Central memory CD4-positive, alpha-beta T cell (primary cell): Measurements from ENCODE around the gene PACS1.

Source experiments
- DNase-seq: peaks from one replicate; pipeline ENCODE4 v3.0.0; 2022

PACS1 gene

DNA sequence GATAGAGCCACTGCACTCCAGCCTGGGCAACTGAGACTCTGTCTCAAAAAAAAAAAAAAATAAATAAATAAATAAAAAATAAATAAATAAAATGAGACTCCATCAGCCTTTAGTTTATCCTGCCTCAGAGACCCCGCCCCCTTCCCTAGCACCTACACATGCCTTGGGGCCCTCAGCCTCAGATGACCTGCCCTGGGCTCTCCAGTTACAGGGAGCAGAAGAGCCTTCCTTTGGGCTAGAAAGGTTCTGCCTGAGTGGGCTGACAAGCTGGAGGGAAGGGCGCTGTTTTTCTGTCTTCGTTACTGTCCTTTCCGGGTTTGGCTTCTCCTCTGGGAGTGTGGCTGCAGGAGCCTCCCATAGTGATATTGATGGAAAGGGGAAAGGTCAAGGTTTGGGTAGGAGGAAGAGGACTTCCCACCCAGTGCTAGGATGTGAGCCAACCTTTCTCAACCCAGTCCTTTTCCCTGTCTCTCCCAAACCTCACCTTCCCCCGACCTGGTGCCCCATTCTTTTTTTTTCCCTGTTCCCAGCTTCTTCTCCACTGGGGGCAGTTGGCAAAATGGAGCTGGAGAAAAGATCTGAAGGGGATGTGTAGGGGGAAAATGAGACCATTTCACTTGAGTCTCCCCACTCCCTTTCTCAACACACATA is 19.4 kb upstream of the PACS1 start:
- DNase-seq = no peak

GRCh38 chr11:66051371-66051765 is 18.7 kb upstream of the PACS1 start:
- DNase-seq = no peak

DNA sequence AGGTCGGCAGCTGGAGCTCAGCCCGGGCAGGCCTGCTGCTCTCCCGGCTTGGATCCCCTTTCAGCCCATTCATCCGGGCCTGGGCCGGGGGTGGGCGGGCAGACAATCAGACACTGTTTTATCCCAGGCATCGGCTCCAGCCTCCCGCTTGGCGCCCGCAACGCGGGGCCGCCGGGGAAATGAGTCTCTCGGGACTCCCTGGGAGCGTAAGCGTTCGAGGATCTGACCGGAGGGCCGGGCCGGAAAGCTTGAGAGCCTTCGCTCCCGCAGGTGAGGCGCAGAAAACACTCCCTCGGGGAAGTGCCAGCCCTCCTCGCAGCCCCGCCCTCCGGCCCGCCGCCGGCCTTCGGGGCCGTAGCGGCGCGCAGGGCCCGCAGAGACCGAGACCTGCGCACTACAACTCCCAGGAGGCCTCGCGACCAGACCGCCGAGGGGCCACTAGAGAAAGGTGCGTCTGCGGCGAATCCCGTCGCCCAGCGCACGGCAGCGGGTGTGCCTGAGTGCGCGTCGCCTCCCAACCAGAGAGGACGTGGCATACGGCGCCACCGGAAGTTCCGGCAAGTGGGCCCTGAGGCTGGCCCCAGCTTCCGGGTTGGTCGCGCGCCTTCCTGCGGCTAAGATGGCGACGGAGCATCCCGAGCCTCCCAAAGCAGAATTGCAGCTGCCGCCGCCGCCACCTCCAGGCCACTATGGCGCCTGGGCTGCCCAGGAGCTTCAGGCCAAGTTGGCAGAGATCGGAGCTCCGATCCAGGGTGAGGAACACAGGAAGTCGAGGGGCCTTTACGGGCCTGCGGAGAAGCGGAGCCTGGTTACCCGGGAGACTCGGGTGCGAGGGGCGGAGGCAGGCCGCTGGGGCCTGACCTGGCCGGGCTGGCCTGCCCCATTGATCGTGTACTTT is 18.1 kb upstream of the PACS1 start, which contains the start of gene SF3B2:
Gene SF3B2 (plus strand): TSS at position 599 of the 898 bp plus-strand sequence. CDS start 21 bp downstream, at position 620.
- DNase-seq = peak; percentile 96

DNA sequence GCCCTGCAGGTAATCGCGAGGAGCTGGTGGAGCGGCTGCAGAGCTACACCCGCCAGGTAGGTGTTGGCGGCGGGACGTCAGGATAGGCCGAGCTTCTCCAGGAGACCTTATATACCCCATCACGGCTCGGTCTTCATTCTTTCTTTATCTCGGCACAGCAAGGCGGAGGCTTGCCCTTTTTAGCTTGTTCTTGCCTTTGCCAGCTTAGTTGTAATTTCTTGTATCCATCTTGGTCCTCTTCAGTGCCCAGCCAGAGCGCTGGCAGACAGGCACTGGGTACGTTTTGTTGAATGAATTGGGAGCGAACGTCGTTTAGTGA is 17.4 kb upstream of the PACS1 start:
- no peak for DNase-seq

DNA sequence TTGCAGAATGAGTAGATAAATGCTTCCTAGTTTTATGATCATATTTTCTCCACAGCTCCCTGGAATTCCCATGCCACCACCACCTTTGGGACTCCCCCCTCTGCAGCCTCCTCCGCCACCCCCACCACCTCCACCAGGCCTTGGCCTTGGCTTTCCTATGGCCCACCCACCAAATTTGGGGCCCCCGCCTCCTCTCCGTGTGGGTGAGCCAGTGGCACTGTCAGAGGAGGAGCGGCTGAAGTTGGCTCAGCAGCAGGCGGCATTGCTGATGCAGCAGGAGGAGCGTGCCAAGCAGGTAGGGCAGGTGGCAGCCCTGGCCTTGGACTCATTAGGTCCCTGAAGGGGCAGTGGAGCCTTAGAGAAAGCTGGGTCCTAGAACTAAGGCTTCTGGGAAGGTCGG is 15.1 kb upstream of the PACS1 start:
- no peak for DNase-seq

DNA sequence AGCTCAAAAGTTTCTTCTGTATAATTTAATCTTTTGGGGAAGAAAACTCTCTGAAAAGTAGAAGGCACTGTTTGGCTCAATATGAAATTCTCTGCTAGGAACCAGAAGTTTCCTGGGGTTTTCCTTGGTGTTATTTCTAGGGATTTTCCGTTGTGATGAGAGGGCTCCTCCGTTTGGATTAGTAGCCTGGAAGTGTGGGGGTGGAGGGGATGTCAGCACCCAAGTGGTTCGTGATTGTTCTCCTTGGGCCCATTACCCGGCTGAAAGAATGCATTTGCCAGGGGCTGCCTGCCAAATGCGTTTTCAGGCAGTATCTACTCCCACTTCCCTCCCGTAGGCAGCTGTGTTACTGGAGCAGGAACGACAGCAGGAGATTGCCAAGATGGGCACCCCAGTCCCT is 13.6 kb upstream of the PACS1 start:
- DNase-seq = no peak

DNA sequence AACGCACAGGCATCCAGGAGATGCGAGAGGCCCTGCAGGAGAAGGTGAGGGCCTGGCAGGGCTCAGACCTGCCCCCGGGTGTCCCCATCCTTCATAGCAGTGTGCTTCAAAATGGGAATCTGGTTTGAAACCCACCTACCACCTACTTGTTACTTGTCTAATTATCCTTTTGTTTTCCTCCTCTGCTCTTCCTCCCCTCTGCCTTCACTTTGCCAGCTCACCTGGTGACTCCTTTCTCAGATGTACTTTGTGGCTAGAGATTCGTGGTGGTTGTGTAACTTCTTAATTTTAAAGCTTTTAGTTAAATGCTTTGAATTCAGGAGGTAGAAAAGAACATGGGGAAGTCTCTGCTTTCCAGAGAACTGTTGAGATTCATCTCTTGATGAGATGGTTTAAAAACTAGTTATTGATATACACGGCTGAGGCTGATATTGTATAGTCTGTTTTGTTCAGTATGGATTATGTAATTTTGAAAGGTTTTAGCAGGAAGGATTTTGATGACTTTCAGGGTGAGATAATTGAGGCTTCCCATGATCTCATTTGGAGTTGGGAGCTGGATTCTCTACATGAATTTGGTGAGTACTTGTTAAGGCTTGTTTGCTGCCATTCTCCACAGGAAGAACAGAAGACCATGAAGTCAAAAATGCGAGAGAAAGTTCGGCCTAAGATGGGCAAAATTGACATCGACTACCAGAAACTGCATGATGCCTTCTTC is 9.9 kb upstream of the PACS1 start:
- DNase-seq = no peak

DNA sequence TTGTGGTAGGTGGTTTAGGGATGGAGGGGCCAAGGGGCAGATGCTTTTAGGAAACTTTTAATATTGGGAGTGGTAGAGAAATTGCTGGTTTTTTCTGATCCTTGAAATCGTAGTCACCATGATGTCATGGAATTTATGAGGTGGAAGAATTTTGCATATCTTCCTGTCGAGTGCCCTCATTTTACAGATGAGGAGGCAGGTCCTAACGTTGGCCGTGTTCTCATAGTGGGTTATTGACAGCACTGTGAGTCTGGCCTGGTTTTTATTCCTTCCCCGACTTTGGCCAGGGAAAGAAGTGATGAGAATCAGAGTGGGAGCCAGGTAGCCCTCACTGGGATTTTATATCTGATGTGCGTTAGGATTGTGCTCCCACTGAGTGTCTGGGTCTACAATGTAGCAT is 8.8 kb upstream of the PACS1 start:
- DNase-seq = no peak

- no peak for DNase-seq
Observed at GRCh38 chr11:66062408-66062807, 7.7 kb upstream of the PACS1 start.

- no peak for DNase-seq
Observed at GRCh38 chr11:66063900-66064299, 6.2 kb upstream of the PACS1 start.

DNA sequence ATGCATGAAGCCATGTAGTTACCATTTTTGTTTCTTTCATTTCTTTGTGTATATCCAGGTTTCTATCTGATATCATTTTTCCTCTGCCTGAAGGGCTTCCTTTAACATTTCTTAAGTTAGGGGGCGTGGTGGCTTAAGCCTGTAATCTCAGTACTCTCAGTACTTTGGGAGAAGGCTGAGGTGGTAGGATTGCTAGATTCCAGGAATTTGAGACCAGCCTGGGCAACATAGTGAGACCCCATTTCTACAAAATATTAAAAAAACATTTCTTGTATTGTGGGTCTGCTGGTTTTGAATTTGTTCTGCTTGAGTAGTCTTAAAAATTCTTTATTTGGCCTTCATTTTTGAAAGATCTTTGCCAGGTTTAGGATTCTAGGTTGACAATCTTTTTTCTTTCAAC is 5.5 kb upstream of the PACS1 start:
- no peak for DNase-seq

DNA sequence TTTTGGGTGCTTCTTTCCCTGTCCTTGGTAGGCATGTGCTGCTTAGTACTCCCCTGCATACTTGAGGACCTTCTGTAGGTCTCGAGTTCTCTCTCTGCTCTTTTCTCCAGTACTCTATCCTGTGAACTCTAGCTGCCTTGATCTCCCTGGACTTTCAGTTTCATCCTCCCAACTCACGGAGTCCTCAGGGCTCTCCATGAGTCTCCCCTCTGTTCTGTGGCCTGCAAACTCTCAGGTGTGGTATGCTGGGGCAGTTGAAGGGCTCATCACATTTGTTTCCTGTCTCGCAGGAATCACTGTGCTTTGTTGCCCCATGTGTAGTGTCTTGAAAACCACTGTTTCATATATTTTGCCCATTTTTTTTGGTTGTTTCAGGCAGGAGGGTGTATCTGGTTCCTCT is 3.3 kb upstream of the PACS1 start:
- DNase-seq = no peak

- no peak for DNase-seq
Observed at GRCh38 chr11:66067640-66068039, 2.4 kb upstream of the PACS1 start.

DNA sequence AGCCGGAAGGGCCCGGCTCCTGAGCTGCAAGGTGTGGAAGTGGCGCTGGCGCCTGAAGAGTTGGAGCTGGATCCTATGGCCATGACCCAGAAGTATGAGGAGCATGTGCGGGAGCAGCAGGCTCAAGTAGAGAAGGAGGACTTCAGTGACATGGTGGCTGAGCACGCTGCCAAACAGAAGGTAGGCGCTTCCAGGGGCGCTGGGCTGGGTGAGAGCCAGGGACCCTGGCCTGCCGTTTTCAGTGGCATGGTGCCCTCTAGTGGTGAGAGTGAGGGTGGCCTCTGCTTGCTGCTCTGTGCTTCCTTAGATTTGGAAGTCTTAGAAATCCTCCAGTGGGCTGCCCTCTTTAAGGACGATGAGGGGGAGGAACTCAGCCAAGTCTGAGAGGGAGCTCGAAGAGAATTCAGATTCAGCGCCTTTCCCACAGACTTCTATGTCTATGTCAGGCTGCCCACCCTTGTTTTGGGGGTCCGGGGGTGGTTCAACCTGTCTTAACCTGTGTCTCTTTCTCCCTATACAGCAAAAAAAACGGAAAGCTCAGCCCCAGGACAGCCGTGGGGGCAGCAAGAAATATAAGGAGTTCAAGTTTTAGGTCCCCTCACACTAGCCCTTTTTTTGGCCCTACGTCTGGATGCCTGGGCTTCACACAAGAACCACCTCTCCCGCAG is 1.8 kb upstream of the PACS1 start:
- peak; percentile 69 for DNase-seq

DNA sequence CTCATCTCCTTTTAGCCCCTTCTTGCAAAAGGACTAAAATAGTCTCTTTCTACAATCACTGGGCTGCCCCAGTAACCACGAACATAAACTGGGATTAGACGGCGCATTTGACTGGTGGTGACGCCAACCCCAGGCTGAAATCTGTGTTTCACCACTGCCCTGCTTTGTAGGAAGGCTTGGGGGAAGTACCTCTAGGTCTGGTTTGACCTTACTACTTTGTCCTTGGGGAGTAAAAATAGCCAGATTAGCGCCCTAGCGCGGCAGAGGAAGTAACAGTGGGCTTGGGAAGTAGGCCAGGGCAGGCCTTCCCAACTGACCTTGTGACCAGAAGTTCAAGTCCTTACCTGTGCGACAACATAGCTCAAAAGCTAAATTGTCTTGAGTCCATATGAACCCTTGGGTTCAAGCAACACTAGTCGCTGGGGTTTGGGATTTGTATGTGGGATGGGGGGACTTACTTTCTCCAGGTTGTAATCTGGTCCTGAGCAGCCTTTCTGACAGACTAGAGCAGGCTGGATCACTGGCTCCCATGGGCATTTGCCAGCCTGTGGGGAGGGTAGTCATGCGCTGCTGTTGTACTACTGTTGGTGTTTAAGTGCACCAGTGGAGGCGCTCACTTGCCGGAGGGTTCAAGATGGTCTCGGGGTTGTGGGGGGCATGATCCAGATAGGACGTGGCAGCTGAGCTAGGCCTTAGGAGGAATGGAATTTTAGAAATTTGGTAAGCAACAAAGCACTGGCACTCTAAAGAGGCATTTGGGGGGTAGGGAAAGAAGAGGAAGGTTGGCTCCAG is 953 bp upstream of the PACS1 start:
- peak; percentile 31 for DNase-seq

DNA sequence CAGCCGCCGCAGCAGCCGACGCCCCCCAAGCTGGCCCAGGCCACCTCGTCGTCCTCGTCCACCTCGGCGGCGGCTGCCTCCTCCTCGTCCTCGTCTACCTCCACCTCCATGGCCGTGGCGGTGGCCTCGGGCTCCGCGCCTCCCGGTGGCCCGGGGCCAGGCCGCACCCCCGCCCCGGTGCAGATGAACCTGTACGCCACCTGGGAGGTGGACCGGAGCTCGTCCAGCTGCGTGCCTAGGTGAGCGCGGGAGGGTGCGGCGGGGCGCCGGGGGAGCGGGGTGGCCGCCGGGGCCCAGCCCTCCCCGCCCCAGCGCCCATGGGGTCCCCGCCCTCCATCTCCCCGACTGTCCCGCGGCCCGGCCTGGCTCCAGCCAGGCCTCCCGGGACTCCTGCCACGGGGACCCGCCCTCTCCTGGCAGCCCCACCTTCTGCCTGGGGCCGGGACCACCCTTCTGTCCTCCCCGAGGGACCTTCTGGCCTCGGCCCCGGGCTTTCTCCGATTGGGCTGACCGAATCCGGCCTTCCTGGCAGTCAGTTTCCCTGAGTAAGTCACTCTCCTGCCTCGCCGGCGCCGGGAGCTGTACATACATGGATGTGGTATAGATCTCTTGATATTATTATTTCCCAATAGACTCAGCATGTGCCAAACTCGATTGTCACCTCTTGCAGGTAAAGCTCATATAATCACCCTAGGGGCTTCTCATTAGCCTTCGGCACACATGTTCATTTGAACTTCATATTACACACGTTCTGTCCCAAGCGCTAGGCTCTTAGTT is 720 bp downstream of the PACS1 start:
- no peak for DNase-seq

GRCh38 chr11:66071381-66071801 is 1.3 kb downstream of the PACS1 start:
- DNase-seq = peak; percentile 18

DNA sequence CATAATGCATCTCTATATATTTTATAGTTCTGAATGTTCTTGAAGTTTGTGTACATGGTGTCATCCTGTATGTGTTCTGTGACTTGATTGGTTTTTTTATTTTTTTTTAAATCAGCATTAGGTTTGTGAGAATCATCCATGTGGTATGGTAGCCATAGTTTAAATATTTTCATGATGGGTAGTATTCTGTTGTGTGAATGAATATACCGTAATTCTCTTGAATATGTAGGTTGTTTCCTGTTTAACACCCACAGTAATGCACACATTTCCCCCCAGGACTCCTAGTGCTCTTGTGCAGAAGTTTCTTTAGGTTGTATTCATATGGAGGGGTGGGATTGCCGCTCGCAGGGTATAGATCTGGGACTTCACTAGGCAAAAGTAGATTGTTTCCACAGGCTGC is 2.0 kb downstream of the PACS1 start:
- DNase-seq = no peak

DNA sequence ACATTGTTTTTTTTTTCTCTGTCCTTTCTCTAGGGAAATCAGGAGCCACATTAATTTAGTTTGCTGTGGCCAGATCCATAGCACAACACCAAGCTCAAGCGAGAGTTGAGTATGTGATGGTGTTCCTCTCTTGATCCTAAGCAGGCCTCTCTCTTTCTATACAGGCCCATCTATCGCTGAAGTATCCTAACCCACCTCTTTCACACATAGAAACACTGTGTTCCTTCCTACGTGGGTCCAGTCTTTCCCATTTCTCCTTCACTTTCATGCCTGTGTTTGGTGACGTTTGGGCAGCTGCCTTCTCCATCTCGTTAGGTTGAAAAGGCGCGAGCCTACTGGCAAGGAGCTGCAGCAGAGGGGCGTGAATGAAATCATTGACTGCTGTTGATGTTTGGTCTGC is 2.4 kb downstream of the PACS1 start:
- DNase-seq = no peak

DNA sequence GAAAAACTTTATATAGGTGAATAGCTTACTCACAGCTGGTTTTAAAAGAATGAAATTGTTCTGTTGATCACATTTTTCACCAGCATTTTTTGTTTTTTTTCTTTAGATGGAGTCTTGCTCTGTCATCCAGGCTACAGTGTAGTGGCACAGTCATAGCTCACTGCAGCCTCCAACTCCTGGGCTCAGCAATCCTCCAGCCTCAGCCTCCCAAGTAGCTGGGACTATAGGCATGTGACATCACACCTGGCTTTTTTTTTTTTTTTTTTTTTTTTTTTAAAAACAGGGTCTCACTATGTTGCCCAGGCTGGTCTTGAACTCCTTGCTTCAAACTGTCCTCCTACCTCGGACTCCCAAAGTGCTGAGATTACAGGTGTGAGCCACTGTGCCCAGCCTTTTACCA is 3.6 kb downstream of the PACS1 start:
- DNase-seq = no peak

DNA sequence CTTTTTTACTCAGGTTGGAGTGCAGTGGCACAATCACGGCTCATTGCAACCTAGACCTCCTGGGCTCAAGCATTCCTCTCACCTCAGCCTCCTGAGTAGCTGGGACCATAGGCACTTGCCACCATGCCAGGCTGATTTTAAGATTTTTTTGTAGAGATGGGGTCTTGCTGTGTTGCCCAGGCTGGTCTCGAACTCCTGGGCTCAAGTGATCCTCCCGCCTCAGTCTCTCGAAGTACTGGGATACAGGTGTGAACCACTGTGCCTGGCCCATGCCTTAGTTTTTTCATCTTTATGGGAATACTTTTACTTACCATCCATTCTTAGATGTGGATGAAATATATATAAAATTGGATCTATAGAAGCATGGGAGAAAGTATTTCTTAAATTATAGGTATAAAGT is 5.2 kb downstream of the PACS1 start:
- DNase-seq = no peak

DNA sequence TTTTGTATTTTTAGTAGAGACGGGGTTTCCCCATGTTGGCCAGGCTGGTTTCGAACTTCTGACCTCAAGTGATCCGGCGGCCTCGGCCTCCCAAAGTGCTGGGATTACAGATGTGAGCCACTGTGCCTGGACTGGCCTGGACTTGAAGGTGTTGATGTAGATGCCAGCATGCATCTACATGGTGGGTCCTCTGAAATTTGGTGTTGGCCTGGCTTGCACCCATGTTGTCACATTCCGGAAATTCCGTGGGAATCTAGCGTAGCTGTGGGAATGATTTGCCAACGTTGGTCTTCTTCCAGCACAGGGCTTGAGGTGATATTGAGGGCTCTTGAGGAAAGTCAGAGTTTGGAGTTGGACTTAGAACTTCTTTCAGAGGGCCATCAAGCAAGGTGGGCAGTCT is 6.5 kb downstream of the PACS1 start:
- DNase-seq = no peak
